ENCODE measurements around the gene GFPT1. TPM values are rescaled to one million over a fixed set of nuclear protein-coding genes. Genes with fewer than 3 reads are reported as not detected.

The GFPT1 gene
- polyA plus RNA-seq, 1 donor (not counting 4 experiments of a cell fraction or from before 2014, with no cell fraction given), result 12.9 TPM

DNA sequence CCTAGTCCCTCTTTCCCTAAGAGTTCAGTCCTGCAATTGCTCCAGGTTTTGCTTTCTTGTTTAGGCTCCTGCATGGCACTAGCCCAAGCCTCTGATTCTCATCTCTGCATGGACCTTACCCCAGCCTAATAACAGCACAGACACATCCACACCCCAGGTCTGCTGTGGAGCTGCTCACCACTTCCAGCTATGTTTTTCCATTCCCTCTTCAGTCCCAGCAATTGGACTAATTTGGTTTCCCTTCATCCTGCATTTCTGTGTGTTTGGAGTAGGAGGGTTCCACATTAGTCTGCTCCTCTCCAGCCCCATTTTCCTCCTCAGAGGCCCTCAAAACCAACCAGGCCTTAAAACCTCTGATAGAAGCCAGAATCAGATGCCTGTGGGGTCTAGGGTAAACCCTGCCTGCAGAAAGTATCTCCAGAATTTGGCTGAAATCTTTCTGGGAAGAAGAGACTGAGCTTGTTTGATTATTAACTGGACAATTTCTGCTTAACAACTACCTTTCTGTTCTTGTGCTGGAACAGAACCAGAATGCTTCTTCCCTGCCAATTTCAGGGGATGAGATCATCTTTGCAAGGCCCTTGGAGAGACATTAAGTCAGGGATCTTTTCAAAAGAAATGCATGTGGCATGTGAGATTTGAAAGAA is 95.9 kb downstream of the GFPT1 start:
- Histone ChIP-seq H3K9ac (ENCODE audit: control insufficient read depth, extremely low read depth, insufficient read depth, low read length) (no peak overlapping the region), H2AFZ (ENCODE audit: control insufficient read depth, low read length) (no peak overlapping the region), H4K20me1 (ENCODE audit: control insufficient read depth, extremely low read depth, insufficient read depth, low read length) (no peaks in the 10 kb centered on the region), H3K4me1 (ENCODE audit: control insufficient read depth, extremely low read depth, insufficient read depth, low read length) (no peaks in the 10 kb centered on the region), H3K9me1 (ENCODE audit: control insufficient read depth, extremely low read depth, insufficient read depth, low read length) (no peaks in the 10 kb centered on the region), H3K27me3 (ENCODE audit: control insufficient read depth, extremely low read depth, insufficient read depth, low read length) (peaks cover 3% of the 10 kb centered on the region), H3K27ac (ENCODE audit: control insufficient read depth, insufficient read depth, low read length) (no peak overlapping the region), H3K9me3 (ENCODE audit: control insufficient read depth, low read depth, low read length) (no peaks in the 10 kb centered on the region), H3K36me3 (ENCODE audit: control insufficient read depth in 2 of 2, extremely low read depth in 1 of 2, insufficient read depth in 2 of 2, low read length in 2 of 2) (no peaks in the 10 kb centered on the region), H3K4me2 (ENCODE audit: control insufficient read depth, extremely low read depth, insufficient read depth, low read depth, low read length) (no peak overlapping the region), H3K79me2 (ENCODE audit: control insufficient read depth, insufficient read depth, low read length) (no peaks in the 10 kb centered on the region), H3K4me3 (ENCODE audit: control insufficient read depth in 2 of 3, extremely low read depth in 1 of 3, insufficient read depth in 2 of 3, low read depth in 1 of 3, low read length in 3 of 3) (no peak overlapping the region)
- dilution Hi-C loops (cut with MboI; ENCODE audit: extremely low pct_ligation_motif_present, low sequenced_read_pairs), result no loop called here
- DNase-seq (ENCODE audit: low read depth, low spot score) (no peak), FAIRE-seq (no peak)
- TF ChIP-seq, protein P1, sequence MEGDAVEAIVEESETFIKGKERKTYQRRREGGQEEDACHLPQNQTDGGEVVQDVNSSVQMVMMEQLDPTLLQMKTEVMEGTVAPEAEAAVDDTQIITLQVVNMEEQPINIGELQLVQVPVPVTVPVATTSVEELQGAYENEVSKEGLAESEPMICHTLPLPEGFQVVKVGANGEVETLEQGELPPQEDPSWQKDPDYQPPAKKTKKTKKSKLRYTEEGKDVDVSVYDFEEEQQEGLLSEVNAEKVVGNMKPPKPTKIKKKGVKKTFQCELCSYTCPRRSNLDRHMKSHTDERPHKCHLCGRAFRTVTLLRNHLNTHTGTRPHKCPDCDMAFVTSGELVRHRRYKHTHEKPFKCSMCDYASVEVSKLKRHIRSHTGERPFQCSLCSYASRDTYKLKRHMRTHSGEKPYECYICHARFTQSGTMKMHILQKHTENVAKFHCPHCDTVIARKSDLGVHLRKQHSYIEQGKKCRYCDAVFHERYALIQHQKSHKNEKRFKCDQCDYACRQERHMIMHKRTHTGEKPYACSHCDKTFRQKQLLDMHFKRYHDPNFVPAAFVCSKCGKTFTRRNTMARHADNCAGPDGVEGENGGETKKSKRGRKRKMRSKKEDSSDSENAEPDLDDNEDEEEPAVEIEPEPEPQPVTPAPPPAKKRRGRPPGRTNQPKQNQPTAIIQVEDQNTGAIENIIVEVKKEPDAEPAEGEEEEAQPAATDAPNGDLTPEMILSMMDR (optimal IDR thresholded peaks at IDR 0.05 in 1 of 3, IDR thresholded peaks at IDR 0.05 in 1 of 3, conservative IDR thresholded peaks at IDR 0.05 in 1 of 3; ENCODE audit: extremely low read depth in 1 of 3, insufficient read depth in 2 of 3, low read length in 3 of 3), result no peak
- TF ChIP-seq EZH2 (IDR thresholded peaks at IDR 0.05; ENCODE audit: low read length), result no peak

DNA sequence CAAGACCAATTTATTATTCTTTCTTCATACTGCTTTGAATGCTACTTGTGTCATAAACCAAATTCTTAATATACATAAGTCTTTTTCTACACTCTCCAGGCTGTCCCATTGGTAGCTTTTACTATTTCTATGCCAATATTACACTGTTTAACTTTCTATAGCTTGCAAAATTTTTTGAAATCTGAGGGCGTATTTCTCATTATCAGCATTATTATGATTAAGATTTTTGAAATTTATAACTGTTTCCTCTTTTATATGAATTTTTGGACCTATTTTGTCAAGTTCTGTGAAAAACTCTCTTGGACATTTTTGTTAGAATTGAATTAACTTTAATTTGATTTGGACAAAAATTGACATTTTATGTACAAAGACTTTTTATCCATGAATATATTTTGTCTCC is 98.6 kb downstream of the GFPT1 start:
- Histone ChIP-seq H3K36me3 (ENCODE audit: control insufficient read depth in 2 of 2, extremely low read depth in 1 of 2, insufficient read depth in 2 of 2, low read length in 2 of 2) (no peaks in the 10 kb centered on the region), H3K4me2 (ENCODE audit: control insufficient read depth, extremely low read depth, insufficient read depth, low read depth, low read length) (no peak overlapping the region), H3K27ac (ENCODE audit: control insufficient read depth, insufficient read depth, low read length) (no peak overlapping the region), H3K9me3 (ENCODE audit: control insufficient read depth, low read depth, low read length) (no peaks in the 10 kb centered on the region), H4K20me1 (ENCODE audit: control insufficient read depth, extremely low read depth, insufficient read depth, low read length) (no peaks in the 10 kb centered on the region), H3K79me2 (ENCODE audit: control insufficient read depth, insufficient read depth, low read length) (no peaks in the 10 kb centered on the region), H3K4me1 (ENCODE audit: control insufficient read depth, extremely low read depth, insufficient read depth, low read length) (no peaks in the 10 kb centered on the region), H3K27me3 (ENCODE audit: control insufficient read depth, extremely low read depth, insufficient read depth, low read length) (no peaks in the 10 kb centered on the region), H3K9me1 (ENCODE audit: control insufficient read depth, extremely low read depth, insufficient read depth, low read length) (no peaks in the 10 kb centered on the region), H2AFZ (ENCODE audit: control insufficient read depth, low read length) (no peak overlapping the region), H3K9ac (ENCODE audit: control insufficient read depth, extremely low read depth, insufficient read depth, low read length) (no peak overlapping the region), H3K4me3 (ENCODE audit: control insufficient read depth in 2 of 3, extremely low read depth in 1 of 3, insufficient read depth in 2 of 3, low read depth in 1 of 3, low read length in 3 of 3) (no peak overlapping the region)
- FAIRE-seq (no peak), DNase-seq (ENCODE audit: low read depth, low spot score) (no peak)
- dilution Hi-C loops (cut with MboI; ENCODE audit: extremely low pct_ligation_motif_present, low sequenced_read_pairs), result no loop called here
- TF ChIP-seq, protein P1 (optimal IDR thresholded peaks at IDR 0.05 in 1 of 3, IDR thresholded peaks at IDR 0.05 in 1 of 3, conservative IDR thresholded peaks at IDR 0.05 in 1 of 3; ENCODE audit: extremely low read depth in 1 of 3, insufficient read depth in 2 of 3, low read length in 3 of 3), result no peak
- no peak for TF ChIP-seq EZH2 (IDR thresholded peaks at IDR 0.05; ENCODE audit: low read length)

Measured in keratinocyte (primary cell).